Measurements from ENCODE around the gene WDR86.

Gene WDR86

DNA sequence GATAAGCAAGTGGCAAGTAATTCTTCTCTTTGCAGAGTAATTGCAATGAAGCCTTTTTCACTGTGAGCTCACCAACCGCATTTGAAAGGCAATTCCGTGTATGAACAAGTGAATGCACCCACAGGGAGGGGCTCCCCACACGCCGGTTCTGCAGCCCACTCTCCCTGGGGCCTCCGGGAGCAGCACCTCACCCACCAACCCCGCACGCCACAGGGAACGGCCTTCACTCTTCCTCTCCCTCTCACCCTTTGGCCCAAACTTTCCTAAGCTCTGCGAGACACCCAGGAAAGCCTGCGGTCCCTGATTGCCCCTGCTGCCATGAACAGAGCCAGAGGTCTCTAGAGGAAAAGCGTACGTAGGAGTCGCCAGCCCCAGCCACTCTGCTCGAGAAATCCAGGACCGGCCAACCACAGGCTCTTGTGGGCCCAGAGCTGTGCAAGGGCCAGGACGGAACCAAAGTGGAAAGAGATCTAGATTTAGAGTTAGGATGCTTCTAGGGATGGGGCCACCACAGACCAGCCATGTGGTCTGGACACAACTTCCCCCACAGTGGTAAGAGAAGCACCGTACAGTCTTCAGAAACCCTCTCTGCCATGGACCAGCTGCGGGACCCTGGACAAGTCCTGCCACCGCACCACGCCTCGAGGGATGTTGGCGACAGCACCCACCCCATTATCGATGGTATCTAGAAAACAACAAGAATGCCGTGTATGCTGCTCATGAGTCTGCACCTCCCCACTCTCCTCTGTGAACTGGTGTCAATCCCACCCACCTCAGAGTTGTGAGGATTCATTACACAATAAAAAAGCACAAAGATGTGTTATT, 3.6 kb downstream of the WDR86 start:
- DNase-seq (ENCODE audit: low spot score): no peak

DNA sequence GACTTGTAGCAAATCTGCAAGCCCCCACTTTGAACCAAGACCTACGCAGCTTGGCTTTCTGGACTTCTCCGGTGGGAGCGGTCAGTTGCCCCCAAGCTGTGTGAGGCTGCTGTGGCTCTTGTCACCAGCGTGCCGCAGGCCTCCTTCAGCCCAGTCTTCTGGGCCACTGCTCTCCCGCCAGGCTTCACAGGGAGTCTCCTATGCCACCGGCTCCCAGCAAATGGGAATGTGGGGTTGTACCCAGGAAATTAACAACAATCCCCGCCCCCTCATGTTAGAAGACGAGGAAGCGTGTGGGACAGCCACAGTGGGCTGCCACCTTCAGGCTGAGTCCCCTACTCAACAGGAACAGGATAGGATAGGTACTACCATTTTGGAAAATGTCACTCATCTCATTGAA, 4.2 kb downstream of the WDR86 start:
- DNase-seq (ENCODE audit: low spot score): no peak

DNA sequence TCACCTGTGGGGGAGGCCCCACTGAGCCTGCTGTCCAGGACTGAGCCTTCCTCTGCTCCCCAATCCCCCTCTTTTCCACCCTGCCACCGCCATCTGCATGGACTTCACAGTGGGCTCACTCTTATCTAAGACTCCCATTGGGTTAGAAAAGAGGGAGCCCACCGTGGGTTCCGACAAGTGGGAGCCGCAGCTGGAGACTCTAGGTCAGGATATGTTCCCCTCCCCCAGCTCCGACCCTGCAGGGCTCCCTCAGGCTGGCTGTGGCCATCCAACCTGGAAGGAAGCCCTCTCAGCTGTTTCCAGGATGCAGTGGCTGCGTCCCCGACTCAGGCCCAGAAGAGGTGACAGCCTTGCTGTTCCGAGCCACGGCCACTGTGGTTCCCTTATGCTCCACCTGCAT, 4.8 kb downstream of the WDR86 start:
- no peak for DNase-seq (ENCODE audit: low spot score)

DNA sequence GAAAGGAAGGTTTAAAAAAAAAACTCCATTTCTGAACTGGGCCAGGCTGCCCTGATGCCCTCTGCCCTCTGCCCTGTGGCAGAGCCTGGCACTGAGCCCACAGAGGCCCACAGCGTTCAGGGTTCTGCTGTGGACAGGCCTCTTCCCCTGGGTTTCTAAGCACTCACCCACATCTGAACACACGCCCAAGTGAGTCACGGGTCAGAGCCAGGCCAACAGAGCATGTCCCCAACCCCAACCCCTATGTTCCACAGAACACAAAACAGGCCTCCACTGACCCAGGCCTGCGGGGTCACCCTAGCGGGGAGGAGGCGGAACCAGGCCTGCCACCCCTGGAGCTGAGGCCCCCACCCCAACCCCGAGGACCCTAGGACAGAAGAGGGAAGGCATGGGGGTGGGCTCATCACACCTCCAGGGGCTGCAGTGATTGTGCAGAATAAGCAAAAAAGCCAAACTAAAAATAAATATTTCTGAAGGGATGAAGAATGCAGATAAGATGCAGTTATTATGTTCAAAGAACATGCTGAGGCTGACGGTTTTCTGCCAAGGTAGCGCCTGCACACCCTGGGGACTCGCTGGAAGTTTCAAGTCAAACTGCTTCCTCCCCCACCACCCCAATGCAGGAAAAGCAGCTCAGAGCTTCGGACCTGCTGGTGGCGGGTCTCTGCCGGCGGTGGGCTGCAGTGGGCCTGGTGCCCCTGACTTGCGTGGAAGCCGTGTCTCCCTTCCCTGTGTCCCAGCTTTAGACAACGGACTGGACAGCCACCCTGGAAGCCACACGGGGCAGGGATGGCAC, 5.4 kb downstream of the WDR86 start:
- DNase-seq (ENCODE audit: low spot score): no peak

DNA sequence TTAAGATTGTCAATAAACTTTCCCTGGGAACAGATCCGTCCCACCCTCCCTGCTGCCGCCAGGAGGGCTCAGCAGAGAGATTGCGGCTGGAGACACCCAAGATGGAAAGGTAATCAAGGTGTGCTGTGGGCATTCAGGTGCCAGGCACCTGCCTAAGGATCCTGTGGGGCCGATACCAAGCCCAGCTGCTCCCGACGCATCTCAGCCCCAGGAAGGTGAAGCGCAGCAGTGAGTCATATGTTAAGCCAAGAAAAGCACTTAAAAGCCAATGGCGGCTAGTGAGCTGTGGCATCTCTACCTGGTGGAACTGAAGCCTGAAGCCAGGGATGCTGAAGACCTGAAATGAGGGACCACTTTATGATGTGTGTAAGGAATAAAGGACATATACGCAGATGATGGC, 6.1 kb downstream of the WDR86 start:
- DNase-seq (ENCODE audit: low spot score): no peak

DNA sequence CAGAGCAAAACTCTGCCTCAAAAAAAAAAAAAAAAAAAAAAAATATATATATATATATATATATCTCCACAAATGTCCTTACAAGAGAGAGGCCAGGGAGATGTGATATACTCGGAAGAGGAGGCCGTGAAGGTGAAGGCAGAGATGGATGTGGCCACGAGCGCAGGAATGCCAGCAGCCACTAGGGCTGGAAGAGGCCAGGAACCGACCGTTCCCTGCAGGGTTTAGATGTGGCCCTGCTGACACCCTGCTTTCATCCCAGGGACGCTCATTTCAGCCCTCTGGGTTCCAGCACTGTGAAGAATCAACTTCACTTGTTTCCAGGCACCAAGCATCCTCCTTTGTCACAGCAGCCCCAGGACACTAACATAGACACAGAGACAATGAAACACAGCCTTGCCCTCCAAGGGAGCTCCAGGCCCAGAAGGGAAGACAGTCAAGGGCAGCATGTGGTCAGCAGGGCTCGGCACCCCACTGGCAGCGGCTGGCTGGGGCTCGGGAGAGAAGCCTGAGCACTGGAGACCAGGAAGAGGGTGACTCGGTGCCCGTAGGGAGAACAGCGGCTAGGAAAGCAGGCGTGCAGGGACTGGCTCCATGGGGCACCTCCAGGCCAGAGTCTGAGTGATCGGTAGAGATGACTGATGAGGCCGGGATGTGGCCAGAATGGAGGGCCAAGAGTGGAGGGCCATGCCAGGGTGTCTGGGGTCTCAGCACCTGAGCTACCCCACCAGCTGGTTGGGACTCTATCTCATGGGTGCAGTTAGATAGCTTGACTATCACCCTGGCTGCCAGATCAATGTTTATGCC, 7.6 kb downstream of the WDR86 start:
- DNase-seq (ENCODE audit: low spot score): no peak

DNA sequence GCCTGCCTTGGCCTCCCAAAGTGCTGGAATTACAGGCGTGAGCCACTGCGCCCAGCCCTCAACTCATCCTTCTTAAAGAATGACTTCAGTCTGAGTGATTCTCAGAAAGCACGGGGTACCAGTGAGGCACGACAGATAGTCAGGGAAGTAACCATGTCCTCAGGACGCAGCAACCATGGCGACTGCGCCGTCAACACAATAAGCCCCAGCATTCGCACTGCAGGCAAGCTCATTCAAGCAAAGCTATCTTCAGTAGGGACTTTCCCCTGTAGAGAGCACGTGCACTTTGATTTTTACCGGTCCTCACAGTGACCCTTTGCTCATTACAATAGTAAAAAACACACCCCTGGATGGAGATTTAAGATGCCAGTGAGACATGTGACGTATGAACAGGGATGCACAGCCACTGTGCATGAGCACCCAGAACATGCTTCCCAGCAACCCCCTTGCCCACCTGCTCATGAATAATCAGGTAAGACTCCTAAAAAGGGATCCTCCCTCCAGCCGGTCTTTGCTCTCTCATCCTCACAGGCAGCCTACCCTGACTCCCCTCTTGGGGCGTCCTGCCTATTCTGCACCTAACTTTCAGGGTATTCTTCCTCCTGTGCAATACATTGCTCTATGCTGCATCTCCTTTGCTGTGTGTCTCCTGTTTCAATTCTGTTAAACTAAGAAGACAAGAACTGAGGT, 9.1 kb downstream of the WDR86 start:
- no peak for DNase-seq (ENCODE audit: low spot score)

DNA sequence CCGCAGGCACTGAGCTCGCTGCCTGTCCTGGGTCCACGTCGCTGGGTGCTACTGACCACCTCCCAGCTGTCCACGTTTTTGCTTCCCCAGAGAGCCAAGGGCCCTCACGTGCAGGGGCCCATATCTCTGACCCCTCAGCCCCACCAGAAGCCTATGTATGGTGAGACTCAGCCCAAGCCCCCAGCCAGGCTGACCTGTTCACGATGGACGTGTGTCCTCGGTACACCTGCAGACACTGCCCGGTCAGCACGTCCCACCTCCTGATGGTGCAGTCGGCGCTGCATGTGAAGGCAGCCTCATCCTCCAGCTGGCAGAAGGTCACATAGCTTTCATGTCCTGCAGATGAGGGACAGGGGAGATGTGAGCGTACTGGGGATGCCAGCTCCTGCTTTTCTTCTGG, 9.9 kb downstream of the WDR86 start:
- DNase-seq (ENCODE audit: low spot score): no peak

DNA sequence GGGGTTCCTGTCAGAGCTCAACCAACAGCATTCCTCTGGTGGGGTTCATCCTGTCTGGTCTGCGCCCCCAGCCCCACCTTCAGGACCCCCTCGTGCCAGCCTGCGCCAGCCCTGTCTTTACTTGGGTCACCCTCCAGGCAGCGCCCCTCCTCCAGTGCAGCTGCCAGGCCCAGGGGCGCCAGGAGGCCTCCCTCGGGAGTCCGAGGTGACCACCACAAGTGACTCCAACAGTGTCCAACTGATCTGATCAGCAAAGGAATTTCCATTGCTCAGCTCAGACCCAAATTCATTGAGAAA, 10.6 kb downstream of the WDR86 start:
- no peak for DNase-seq (ENCODE audit: low spot score)

DNA sequence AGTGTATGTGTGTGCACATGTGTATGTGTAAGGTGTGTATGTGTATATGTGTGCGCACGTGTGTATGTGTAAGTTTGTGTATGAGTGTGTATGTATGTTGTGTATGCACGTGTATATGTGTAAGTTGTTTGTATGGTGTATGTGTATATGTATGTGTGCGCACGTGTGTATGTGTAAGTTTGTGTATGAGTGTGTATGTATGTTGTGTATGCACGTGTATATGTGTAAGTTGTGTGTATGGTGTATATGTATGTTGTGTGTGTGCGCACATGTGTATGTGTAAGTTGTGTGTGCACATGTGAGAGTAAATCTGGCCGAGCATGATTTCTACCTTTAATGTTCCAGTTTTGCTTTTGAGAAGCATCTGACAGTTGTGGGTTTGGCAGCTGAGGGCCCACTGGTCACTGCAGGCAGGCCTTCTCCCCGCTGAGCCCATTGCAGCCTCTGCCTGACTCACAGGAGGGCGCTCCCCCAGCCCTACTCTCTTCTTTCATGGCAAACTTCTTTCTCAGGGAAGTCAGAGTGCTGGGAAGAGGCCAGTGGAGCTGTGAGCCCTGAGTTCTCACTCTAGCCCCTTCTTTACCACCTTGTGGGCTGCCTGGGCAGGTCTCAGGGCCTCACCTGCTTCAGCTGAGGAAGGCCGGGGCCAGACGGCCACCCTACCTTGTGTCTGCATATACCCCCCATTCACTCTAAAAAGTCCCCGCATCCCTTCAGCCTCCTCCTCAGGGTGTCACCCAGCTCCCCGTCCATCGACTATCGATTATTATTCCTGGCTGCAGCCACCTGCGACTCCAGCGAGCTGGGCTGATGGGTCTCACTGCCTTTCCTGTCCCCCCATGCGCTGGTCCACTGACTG, 11.2 kb downstream of the WDR86 start:
- DNase-seq (ENCODE audit: low spot score): no peak

DNA sequence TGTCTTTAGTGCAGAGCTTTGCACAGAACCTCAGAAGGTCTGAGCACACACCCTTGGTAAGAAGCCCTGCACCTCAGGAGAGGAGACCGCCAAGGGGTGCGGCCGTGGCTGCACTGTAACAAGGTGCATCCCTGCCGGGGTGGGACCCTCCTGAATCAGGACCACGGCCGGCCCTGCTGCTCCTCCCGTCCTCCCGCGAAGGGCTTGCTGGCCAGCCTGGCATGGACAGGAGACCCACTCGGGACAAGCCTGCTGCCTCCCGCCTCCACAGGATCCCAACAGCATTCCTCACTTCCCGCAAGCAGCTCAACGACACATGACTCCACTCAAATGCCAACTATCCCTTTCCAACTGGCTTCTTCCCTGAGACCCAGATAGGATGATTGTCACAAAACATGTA, 12.8 kb downstream of the WDR86 start:
- no peak for DNase-seq (ENCODE audit: low spot score)

DNA sequence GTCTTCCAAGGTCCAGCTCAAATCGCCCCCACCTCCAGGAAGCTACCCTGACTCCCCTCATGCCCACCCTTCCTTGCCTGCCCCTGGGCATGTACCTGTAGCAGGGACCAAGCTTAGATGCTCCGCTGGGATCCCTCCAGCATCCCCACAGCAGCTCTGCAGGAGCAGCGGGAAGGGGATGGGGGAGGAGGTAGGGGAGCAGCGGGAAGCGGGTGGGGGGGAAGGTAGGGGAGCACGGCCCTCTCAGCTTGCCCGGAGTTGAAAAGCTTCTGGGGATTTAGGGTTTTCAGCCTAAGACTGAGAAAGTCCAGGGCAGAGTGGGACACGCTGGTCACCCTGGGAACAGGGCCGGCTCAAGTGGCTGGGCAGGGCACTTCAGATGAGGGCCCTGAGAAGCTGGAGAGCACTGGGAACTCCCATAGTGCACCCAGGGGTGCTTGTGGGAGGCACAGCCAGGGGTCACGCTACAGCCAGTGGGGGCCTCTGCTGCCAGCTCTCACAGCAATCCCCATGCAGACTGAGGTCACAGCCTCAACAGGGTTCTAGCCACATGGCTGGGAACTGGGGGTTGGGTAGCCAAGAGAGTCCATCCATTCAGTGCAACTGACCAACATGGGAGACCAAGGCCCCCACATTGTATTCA, 13.4 kb downstream of the WDR86 start:
- no peak for DNase-seq (ENCODE audit: low spot score)

DNA sequence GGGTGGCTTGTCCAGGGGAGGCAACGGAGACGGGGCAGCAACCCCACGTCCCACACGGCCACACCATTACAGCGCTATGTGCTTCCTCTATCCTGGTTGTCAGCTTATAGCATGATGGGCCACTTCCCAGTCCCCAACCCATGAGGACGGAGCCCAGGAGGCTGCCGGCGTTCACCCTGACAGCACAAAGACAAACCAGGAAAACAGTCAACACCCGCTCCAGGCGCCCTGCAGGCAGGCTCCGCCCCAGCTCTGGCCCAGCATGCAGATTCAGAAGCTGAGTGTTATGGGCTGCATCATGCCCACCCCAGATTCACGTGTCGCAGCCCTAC, 14.8 kb downstream of the WDR86 start:
- no peak for DNase-seq (ENCODE audit: low spot score)

DNA sequence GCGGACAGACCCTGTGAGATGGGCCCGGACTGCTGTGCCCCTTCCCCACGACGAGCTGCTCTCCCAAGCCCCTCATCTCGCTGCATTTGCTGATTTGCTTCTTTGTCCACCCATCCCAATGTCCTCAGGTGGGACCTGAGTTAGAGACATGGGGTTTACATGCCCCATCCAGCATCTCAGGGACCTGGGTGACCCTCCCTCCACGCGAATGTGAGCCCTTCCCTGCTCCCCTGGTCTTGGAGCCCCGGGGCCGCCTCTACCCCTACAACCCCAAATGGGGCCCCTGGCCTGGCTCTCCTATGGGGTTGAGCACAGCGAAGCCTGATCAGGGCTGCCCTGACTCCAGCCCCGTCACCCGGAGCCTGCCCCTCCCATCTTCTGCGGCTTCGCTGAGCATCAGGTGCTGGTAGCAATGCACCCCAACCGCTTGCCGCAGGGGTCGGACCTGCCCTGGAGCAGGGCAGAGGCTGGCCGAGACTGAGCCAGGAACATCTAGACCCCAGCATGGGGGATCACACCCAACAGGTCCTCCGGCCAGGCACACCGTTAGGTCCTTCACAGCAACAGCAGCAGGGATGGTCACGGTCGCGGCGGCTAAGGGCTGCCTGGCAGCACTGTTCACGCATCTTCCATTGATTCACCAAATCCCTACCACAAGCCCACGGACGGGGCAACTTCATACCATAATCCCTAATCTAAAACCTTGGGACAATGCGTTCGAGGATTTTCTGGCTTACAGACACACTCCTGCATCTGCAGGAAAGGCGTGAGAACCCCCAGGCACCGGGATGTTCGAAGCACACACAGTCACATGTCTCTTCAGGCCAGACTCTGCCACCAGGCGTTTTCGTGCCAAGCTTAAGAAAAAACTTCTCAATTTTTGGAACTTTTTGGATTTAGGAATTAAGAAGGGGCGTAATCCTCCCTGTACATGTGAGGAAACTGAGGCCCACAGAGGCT, 15.5 kb downstream of the WDR86 start:
- DNase-seq (ENCODE audit: low spot score): no peak

DNA sequence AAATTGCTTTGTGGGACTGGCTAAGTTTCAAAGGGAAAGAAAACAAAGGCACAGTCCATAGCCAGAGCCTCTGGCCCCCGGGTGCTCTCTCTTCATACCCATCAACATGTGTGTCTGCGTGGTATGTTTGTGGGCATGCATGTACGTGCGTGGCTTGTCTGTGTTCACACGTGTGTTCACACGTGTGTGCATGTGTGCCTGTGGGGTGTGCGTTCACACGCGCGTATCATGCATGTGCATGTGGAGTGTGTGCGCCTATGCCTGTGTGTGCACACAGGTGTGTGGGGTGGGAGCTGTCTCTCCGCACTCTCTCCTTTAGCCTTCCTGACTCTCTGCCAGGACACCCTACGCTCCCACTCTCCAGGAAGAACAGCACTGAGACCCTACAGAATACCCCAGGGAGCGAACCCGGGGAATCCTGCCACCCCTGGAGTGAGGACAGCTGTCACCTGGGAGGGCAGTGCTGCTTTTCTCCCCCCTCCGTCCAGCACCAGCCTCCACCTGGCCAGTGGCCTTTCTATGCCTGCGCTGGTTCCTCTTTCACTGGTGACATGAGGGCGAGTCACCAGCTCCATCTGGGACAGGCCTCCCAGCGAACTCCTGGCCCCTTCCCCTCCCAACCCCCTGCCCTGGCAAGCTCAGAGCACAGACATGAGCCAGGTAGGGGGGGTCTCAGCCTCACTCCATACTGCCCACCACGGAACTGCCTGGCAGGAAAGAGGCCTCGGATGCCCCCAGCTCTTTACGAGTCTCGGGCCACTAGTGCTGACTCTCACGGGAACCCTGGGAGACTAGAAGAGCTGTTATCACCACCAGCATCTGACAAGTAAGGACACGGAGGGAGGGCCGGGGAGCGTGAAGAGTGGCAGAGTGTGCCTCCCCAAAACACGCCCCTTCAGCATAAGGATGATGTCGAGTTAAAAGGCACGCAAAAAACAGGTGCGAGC, 16.5 kb downstream of the WDR86 start:
- no peak for DNase-seq (ENCODE audit: low spot score)

DNA sequence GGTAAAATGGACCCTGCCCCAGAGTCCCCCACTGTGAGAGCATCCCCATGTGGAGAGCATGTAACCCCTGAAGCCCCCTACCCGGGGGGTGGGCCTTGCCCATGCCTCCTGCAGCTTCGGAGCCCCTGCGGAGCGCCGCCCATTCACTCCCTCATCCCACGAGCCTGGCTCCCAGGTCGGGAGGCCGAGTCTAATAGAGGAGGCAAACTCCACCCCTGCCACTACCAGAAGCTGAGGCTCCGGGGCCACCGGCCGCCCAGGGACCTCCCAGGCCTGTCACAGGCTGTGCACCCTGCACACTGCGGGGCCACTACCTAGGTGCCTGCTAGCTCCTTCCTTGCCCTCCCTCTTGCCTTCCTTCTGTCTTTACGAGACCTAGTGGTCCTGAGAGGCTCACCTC, 17.4 kb downstream of the WDR86 start:
- DNase-seq (ENCODE audit: low spot score): no peak

DNA sequence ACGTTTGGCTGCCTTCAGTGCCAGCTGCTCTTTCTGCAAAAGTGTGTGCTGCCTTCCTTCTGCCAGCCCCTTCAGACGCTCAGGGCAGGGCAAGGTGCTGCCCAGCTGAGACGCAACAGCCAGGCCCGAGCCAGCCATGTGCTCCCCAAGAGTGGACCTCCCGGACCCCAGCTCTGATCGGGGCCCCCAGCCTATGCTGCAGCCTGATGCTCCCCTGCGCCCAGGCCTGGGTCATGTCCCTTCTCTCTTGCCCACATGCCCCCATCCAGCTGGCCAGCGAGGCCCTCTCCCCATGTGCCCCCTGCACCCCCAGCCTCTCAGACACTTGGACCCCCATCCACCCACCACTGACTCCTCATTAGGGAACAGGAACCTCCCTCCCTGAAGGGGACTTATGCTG, 17.8 kb downstream of the WDR86 start:
- no peak for DNase-seq (ENCODE audit: low spot score)

DNA sequence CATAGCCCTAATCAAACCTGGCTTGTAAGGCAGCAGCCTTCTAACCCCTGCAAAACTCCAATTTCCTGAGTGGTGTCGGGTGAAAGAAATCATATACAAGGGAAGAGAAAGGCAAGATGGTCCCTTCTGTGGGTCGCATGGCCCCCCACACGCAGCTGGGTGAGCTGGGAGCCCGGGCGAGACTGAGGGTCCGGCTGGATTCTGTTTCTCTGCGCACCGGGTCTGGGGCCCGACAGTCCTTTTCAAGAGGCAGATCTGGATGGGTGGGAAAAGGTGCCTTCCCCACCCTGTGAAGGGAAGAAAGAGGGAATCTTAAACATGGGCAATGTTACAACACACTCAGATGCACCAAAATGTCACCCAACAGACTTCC, 18.5 kb downstream of the WDR86 start:
- DNase-seq (ENCODE audit: low spot score): no peak

Data from cerebellar cortex (tissue), 1 donor.